Measurements from ENCODE around the gene FGF19.

DNA sequence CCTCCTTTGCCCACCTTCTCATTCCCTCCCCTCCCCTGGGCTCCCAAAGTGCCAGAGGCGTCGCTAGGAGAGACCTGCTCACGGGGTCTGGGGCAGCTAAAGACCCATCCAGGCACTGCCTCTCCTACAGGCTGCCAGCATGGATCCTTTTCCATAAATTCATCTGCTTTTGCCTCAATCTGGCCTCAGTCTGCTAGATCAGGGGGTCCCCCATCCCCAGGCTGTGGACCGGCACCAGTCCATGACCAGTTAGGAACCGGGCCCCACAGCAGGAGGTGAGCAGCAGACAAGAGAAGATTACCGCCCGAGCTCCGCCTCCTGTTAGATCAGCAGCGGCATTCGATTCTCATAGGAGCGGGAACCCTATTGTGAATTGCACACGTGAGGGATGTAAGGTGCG, 41.0 kb downstream of the FGF19 start:
- TF ChIP-seq, protein P1, sequence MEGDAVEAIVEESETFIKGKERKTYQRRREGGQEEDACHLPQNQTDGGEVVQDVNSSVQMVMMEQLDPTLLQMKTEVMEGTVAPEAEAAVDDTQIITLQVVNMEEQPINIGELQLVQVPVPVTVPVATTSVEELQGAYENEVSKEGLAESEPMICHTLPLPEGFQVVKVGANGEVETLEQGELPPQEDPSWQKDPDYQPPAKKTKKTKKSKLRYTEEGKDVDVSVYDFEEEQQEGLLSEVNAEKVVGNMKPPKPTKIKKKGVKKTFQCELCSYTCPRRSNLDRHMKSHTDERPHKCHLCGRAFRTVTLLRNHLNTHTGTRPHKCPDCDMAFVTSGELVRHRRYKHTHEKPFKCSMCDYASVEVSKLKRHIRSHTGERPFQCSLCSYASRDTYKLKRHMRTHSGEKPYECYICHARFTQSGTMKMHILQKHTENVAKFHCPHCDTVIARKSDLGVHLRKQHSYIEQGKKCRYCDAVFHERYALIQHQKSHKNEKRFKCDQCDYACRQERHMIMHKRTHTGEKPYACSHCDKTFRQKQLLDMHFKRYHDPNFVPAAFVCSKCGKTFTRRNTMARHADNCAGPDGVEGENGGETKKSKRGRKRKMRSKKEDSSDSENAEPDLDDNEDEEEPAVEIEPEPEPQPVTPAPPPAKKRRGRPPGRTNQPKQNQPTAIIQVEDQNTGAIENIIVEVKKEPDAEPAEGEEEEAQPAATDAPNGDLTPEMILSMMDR (IDR thresholded peaks at IDR 0.05) = no peak
- no peak for TF ChIP-seq POLR2A (IDR thresholded peaks at IDR 0.05)

Measured in right lobe of liver (tissue), 4 donors.